Esophagus muscularis mucosa (tissue), 4 donors: ENCODE measurements around the gene PARVB. TPM values are rescaled to one million over a fixed set of nuclear protein-coding genes. Genes with fewer than 3 reads are reported as not detected.

Experiments used
- DNase-seq: peaks from one replicate; pipeline ENCODE4 v3.0.0-alpha.2; 2017; ENCODE audit errors: extremely low spot score
- H3K27ac ChIP-seq, 4 donors: fragments of 200-600 bp; sonication (generic); replicated peaks in 1 of 4; 1 replicate in 3 of 4; 2 replicates in 1 of 4; pipeline ENCODE4 v1.5.1; 2016 to 2019; ENCODE audit warnings: mild to moderate bottlenecking in 1 of 4
- H3K27me3 ChIP-seq, 4 donors: fragments of 200-600 bp; sonication (generic); one replicate each; pipeline versions ENCODE4 v1.5.1 to v1.6.0; 2016 to 2019
- H3K36me3 ChIP-seq, 4 donors: fragments of 200-600 bp; sonication (generic); one replicate each; pipeline ENCODE4 v1.5.1; 2016 to 2019
- H3K4me1 ChIP-seq, 4 donors: fragments of 200-600 bp; sonication (generic); one replicate each; pipeline ENCODE4 v1.5.1; 2016 to 2019
- H3K4me3 ChIP-seq, 4 donors: fragments of 200-600 bp; sonication (generic); 1 replicate in 2 of 4; 2 replicates in 2 of 4; pipeline ENCODE4 v1.5.1; 2016 to 2019; ENCODE audit warnings: mild to moderate bottlenecking in 4 of 4, moderate library complexity in 1 of 4
- H3K9me3 ChIP-seq, 4 donors: fragments of 200-600 bp; sonication (generic); 1 replicate in 3 of 4; 2 replicates in 1 of 4; pipeline ENCODE4 v1.5.1; 2016 to 2019
- EP300 ChIP-seq: sonication (generic); formaldehyde crosslinking; IDR thresholded peaks from one replicate; pipeline ENCODE4 v1.6.1; 2017; ENCODE audit warnings: antibody characterized with exemption
- POLR2A ChIP-seq: fragments of 450-650 bp; IDR thresholded peaks from one replicate; pipeline ENCODE4 v1.6.1; 2017; ENCODE audit warnings: antibody characterized with exemption, moderate library complexity, mild to moderate bottlenecking, low read depth
- POLR2AphosphoS5 ChIP-seq, 2 donors: sonication (generic); formaldehyde crosslinking; IDR thresholded peaks; one replicate each; pipeline ENCODE4 v1.6.1; 2017; ENCODE audit warnings: antibody characterized with exemption in 2 of 2
- WGBS: methylation state at CpG from one replicate; pipeline ENCODE4 v1.1.5; 2018; 5-methylcytosine and 5-hydroxymethylcytosine counted together
- intact Hi-C: fragments of 100-400 bp; cut with DNase I; formaldehyde crosslinking; loops from one replicate; pipeline ENCODE4 v1.15.1; 2023
- total RNA-seq, 4 donors: library from RNA; depleted of rRNA; stranded (reverse); fragments of >200 nt; gene quantifications; one replicate each; pipeline versions ENCODE4 v1.1.0 to v1.2.1, GENCODE V29; 2016
- TF ChIP-seq, protein P1 (sequence below), 3 experiments: fragments of 200-600 bp in 2 of 3; fragments of 450-650 bp in 1 of 3; sonication (generic) in 2 of 3; IDR thresholded peaks; one replicate each; pipeline ENCODE4 v1.5.1; 2017 to 2019; ENCODE audit warnings: antibody characterized with exemption in 3 of 3, mild to moderate bottlenecking in 2 of 3, moderate library complexity in 1 of 3

The PARVB gene
- total RNA-seq, 4 donors from 2014 or later, result 22.0 to 107 (median 45.5) TPM

- intact Hi-C loops, result no loop called here
- TF ChIP-seq POLR2AphosphoS5 (IDR thresholded peaks at IDR 0.05) (no peak), EP300 (no peak), POLR2A (no peak)
- TF ChIP-seq, protein P1, sequence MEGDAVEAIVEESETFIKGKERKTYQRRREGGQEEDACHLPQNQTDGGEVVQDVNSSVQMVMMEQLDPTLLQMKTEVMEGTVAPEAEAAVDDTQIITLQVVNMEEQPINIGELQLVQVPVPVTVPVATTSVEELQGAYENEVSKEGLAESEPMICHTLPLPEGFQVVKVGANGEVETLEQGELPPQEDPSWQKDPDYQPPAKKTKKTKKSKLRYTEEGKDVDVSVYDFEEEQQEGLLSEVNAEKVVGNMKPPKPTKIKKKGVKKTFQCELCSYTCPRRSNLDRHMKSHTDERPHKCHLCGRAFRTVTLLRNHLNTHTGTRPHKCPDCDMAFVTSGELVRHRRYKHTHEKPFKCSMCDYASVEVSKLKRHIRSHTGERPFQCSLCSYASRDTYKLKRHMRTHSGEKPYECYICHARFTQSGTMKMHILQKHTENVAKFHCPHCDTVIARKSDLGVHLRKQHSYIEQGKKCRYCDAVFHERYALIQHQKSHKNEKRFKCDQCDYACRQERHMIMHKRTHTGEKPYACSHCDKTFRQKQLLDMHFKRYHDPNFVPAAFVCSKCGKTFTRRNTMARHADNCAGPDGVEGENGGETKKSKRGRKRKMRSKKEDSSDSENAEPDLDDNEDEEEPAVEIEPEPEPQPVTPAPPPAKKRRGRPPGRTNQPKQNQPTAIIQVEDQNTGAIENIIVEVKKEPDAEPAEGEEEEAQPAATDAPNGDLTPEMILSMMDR (IDR thresholded peaks at IDR 0.05), result no peak
These were observed 52.7 kb downstream of the PARVB start for GRCh38 chr22:44076825-44077224.

GRCh38 chr22:44080936-44081861, 57.1 kb downstream of the PARVB start:
- DNase-seq, result peak; percentile 96
- Histone ChIP-seq H3K4me1 (peaks cover 21 to 26% (median 23%) of the 10 kb centered on the region in 4 donors), H3K9me3 (no peaks in the 10 kb centered on the region), H3K4me3 (peak overlapping the region; percentile 12 to 36 (median 30)), H3K36me3 (peaks cover 0 to 16% (median 0%) of the 10 kb centered on the region in 4 donors), H3K27ac (no peak overlapping the region), H3K27me3 (no peaks in the 10 kb centered on the region)
- intact Hi-C loops, result loop anchor here (2.0 to 10.0 kb wide), 4 partner anchors 86 to 546 kb away; no protein-coding TSS in a partner anchor
- WGBS, result 41% methylated on average over 23 of the region's 27 CpGs
- TF ChIP-seq POLR2A (no peak), EP300 (no peak)
- TF ChIP-seq, protein P1 (IDR thresholded peaks at IDR 0.05), result peak; percentile 78 to 90 (median 85)

More at GRCh38 chr22:44076825-44077224, 52.7 kb downstream of the PARVB start:
- Histone ChIP-seq H3K4me3 (no peak overlapping the region), H3K27me3 (no peaks in the 10 kb centered on the region), H3K36me3 (peaks cover 0 to 4% (median 0%) of the 10 kb centered on the region in 4 donors), H3K9me3 (no peaks in the 10 kb centered on the region), H3K4me1 (peaks cover 10 to 17% (median 11%) of the 10 kb centered on the region in 4 donors), H3K27ac (no peak overlapping the region)
- no peak for DNase-seq
- 94% methylated on average over 6 of the region's 8 CpGs for WGBS

DNA sequence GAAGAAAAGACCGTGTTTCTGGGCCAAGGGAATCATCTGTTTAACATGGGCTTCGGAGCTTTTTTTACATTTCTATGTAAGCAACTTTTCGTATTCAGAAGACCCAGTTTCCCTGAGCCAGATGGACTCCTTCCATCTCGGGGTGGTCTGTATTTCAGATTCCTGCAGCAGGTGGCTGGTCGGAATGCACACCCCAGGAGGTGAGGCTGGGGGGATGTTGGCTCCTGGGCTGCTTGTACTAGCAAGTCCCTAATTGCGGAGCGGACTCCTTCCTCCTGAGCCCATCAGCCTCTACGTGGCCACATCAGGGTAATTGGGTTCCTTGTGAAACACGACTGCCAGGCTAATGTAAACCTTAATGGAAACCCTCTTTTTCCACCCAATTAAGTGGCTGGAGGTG, 58.7 kb downstream of the PARVB start:
- DNase-seq, result no peak
- no peaks in the 10 kb centered on the region for H3K27me3 ChIP-seq
- peaks cover 0 to 16% (median 0%) of the 10 kb centered on the region in 4 donors for H3K36me3 ChIP-seq
- TF ChIP-seq POLR2AphosphoS5 (IDR thresholded peaks at IDR 0.05) (no peak), POLR2A (no peak), EP300 (no peak)
- TF ChIP-seq, protein P1 (IDR thresholded peaks at IDR 0.05), result no peak
- intact Hi-C loops, result loop anchor here (5.0 to 10.0 kb wide), 2 partner anchors 252 to 484 kb away; no protein-coding TSS in a partner anchor
- H3K27ac ChIP-seq, result no peak overlapping the region
- no peaks in the 10 kb centered on the region for H3K9me3 ChIP-seq
- 94% methylated on average over 9 of the region's 9 CpGs for WGBS
- no peak overlapping the region for H3K4me3 ChIP-seq
- H3K4me1 ChIP-seq, result peaks cover 33 to 36% (median 34%) of the 10 kb centered on the region in 4 donors

DNA sequence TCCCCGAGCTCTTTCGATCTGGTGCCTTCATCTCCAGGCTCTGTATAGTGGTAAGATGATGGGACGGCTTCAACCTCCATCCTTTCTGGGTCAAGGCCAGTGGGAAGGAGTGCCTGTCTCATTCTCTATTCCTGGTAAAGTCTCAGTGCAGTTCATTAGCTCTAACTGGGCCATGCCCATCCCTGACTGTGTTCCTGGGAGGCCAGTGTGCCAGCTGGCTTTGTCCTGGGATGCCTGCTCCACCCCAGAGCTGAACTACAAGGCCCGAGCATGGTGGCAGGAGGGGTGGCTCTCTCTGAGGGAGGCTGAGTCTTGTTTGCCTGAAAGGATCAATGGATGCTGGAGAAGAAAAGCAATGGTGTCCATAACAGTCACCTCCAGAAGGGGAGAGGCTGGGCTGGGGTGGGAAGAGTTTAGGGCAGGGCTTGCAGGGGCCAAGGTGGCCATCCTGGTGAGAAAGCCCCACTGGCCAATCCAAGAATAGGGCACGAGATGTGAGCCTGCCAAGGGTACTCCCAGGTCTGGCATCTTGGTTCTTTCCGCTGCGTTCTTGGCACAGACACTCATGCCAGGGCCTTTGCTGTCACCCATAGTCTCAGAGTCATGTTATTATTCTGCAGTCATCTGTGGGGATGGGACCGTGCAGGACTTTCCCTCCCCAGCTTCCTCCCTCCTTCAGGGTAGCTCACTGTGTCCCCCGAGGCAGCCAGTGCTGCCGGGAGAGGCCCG, 60.1 kb downstream of the PARVB start:
- TF ChIP-seq POLR2A (no peak), EP300 (no peak), POLR2AphosphoS5 (IDR thresholded peaks at IDR 0.05) (no peak)
- TF ChIP-seq, protein P1 (IDR thresholded peaks at IDR 0.05), result no peak
- Histone ChIP-seq H3K27me3 (no peaks in the 10 kb centered on the region), H3K27ac (no peak overlapping the region), H3K4me3 (no peak overlapping the region), H3K4me1 (peaks cover 40 to 49% (median 45%) of the 10 kb centered on the region in 4 donors), H3K9me3 (no peaks in the 10 kb centered on the region), H3K36me3 (peaks cover 0 to 16% (median 0%) of the 10 kb centered on the region in 4 donors)
- intact Hi-C loops, result loop anchor here (5.0 to 10.0 kb wide), 2 partner anchors 251 to 483 kb away; no protein-coding TSS in a partner anchor
- WGBS, result 98% methylated on average over 11 of the region's 11 CpGs
- no peak for DNase-seq
